HG03354 (cell line): ENCODE measurements around the gene TLR5.

ENCODE experiments used
- ATAC-seq: cut with Tn5 transposase; IDR thresholded peaks from one replicate; pipeline ENCODE4 v1.9.1; 2021; ENCODE audit warnings: mild to moderate bottlenecking; ENCODE audit not compliant: unreplicated experiment, poor library complexity, severe bottlenecking

Gene TLR5

DNA sequence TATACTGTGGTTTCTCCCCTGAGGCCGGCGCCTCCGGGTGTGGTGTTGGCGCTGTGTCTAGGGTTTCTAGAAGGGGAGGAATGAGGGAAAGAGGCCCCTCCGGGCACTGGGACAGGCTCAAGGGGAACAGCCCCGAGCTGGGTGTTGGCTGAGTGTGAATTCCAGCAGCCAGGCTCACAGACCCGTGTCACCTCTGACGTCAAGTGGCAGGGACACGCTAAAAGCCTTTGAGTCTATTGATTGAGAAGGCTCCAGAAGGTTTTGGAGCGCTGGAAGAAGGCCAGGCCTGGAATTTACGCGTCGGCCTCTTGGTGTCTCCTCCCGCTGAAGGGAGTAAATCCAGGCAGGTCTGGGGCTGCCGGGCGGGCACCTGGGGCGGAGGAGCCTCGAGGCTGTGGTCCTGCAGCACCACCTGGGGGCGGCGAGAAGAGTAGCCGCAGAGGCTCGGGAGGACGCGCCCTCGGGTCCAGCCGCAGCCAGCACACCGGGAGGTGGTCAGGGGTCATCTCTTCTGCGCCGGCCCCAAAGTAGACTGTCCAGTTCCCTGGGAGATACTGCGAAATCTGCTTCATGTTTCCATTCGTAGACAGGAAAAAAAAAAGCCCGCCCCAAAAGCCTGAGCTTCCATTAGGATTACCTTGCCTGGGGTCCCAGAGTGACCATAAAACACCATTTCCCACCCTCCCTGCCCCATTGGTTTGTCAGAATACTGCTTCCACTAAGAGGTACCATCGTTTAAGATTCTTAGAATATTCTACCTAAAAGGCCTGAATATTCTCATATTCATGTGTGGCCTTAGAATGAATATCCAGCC is 61.7 kb downstream of the TLR5 start:
- peak; percentile 98 for ATAC-seq

DNA sequence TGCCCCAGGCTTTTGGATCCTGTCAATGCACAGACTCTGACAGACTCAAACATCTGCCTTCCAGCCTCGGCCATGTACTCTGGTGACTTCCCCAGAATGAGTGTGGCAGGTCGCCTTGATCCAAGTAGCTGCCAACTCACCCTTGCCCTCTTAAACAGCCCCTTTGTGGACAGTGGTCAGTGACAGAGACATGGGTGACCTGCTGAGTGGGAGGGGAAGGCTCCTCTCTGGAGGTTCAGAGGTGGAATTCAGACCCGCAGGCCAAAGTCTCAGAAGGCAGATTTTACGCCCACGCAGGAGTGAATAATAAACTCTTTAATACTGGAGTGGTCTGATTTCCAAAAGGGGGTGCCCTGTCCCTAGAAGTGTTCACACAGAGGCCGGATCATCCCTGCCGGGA is 63.5 kb downstream of the TLR5 start:
- ATAC-seq = no peak

DNA sequence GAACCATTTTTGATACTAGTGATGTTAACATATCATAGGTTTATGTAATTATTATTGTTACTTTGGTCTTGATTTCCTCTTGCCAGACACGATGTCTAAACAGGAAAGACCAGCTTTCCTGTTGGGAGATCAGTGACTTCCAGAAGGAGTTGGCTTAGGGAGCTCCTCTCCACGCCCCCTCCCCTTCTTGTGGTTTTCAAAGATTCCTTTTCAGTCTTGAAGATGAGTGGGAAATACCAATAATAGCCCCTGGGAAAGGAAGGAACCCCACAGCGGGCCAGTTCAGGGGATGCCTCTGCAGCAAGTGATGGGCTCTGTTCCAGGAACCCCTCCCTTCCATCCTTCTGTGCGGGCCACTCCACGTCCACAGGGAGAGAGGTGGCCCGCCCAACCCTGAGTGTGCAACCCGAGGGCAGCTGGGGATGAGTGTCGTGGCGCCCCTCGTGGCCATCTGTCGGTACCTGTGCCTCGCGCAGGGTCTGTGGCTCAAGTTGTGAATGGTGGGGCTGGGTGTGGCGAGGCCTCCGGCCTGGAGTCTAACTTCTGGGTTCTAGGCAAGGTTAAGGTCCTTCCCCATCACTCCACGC is 65.7 kb downstream of the TLR5 start:
- ATAC-seq = no peak

DNA sequence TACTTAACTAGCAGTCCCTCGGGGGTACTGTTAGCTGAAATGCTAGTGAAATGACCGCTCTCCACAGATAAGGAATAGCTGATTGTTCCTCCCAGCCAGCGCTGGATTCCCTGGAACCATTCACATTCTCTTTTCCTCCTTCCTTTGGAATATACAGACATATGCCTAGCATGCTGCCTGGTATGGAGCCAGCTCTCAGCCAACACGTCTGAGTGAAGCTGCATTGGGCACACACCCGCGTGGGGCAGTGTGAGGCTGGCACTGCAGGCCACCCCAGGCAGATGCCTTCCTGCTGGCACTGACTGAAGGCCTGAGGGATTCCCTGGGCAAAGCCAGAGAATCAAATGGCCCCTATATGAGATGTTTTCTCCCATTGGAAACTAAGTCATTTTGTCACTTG is 66.7 kb downstream of the TLR5 start:
- no peak for ATAC-seq

DNA sequence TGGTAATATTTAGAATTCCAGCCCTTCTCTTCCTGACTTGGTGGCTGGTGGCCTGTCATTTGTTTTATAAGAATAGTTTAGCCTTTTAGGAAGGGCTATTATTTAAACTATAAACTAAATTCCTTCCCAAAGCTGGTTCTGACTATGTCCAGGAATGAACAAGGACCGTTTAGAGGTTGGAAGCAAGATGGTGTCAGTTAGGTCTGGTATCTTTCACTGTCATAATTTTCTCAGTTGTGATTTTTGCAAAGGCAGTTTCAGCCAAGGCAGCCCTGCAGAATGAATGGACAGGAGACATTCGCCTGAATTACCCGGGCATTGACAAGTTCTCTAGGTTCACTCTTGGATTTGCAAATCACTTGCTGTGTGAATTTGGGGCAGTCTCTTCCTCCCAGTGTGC is 67.2 kb downstream of the TLR5 start:
- ATAC-seq = no peak

DNA sequence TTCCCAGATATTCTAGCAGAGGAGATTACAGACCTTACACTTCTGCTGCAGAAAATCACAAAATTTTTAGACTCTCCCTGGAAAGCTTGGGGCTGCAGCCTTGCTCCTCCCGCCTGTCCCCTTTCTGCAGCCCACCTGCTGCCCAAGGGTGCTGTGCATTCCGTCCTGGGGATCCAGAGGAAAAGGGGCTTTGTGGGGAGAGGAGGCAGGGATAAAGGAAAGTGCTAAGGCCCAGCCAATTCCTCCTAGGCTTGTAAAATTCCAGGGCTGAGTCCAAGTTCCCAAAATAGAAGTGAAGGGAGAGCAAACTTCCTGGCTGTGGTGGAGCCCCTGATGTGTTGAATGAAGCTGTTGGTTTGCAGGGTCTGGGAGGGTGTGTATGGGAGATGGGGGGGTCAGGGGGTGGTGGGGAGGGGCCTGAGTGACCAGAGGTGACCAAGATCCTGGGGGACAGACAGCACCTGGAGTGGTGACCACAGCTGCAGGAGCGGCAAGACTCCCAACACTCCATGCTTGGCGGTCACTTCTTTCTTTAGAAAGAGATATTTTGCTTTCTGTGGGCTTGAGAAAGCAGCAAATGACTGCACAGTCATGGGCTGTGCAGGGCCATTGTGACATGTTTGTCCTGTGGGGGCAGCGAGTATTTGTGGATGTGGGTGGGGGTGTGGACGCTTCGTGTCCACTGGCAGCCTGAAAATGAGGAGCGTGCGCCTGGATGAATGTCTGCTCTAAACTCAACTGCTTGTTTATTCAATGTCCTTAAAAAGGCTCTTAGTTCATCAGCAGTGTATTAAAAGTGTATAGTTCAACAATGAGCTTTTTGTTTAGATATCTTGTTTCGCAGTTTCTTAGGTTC is 68.4 kb downstream of the TLR5 start:
- no peak for ATAC-seq

DNA sequence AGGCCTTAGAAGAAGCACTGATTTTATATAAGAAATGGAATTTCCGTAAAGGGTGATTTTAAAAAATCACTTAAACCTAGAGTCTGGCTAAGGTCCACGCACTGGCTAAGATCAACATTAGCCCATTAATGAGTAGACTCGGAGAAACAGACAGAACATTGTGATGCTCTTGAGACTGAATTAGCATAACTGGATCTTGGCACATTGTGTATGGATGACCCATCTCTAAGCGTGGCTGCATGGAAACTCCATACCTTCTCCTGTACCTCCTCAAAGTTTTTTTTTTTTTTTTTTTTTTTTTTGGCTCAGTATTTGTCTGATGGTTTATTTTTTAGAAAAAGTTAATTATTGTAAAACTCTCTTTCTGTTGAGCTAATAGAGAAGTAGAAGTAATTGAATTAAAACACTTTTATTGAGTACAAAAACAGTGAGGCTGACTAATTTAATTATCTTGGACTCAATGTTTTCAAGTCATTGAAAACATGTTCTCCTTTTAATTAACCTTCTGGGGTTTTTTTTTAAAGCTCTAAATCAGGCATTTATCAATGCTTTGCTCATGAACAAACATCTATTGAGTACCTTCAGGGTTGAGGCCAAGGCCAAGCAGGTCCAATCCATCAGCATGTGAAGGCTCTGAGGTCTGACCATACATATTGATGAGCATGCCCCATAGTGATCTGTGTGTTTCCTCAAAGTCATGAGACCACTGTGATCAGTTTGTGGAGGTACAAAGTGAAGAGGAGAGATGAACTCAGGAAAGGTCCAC is 74.0 kb downstream of the TLR5 start:
- ATAC-seq = no peak

DNA sequence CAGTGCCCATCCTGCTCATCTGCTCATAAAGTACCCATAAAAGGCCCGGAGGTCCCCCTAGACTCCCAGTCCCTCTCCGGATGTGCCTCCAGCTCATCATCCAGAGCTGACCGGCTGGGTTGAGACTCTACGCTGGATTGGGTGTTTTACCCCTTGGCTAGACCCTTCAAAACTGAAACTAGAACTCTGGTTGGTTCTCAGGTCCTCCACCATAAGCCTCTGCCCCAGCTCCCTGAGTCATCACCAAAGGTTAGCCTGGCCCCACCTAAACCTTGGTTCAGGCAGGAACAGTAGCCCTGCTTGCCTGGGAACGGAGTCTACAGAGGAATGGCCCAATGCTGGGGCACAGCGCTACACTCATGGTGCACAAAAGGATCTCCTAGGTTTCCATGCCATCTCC is 75.1 kb downstream of the TLR5 start:
- no peak for ATAC-seq

DNA sequence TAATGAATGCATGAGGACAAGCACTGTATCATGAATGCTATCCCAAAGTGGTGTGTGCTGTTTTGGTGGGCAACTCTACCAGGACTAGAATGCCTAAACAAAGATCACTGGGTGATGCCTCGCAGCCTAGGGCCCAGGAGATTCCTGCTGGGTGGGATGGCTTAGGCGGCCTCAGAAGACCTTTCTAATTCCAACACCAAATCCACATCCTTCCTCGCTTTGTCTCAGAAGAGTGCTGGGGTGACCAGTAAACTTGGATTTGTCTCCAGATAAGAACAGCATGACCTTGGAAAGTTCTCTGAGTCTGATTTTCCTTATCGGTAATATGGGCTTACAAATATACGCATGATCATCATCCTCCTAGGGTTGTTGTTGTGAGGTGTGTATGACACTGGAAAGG is 76.6 kb downstream of the TLR5 start:
- no peak for ATAC-seq

DNA sequence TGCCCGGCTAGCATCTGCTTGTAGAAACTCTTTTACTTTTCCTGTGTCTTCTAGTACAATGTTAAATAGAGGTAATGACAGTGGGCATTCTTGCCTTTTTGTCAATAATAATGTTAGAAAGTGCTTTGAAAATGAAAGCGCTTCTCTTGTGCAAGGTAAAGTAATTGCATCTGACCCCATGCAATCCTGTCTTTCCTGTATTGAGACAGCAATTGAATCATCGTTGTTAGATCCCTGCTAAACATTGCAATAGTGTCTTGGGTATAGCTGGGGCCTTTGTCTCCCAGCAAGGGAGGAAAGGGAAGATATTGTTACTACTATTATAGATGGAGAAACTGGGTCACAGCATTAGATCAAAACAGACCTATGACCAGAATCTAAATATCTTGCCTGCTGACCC is 80.9 kb downstream of the TLR5 start:
- no peak for ATAC-seq

DNA sequence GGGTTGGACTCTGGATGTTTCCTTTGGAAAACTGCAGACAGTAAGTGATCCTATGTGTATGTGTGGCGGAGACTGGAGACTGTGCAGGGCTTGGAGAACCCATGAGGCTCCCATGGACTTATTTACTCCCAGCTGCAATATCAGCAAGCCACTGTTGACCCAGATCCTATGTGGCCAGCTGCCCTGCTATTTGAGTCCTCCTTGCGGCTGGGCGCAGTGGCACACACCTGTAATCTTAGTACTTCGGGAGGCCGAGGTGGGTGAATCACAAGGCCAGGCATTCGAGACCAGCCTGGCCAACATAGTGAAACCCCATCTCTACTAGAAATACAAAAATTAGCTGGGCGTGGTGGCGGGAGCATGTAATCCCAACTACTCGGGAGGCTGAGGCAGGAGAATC is 83.5 kb downstream of the TLR5 start:
- no peak for ATAC-seq
